Activated CD8-positive, alpha-beta T cell treated with anti-CD3 and anti-CD28 coated beads for 36 hours (primary cell): ENCODE results near the gene RNF4. TPM values are rescaled to one million over a fixed set of nuclear protein-coding genes. Genes with fewer than 3 reads are reported as not detected.
A peak's percentile ranks its signal among the peaks of the same experiment; 100 is the strongest.
"Not testable (repeated sequence)": the region's sequence is repeated elsewhere in the genome, so short reads cannot be mapped to it uniquely, and the experiment has no call there.

Source experiments
- ATAC-seq: fragments of 200-7000 bp; cut with Tn5 transposase; one replicate; pipeline ENCODE4 v1.10.0; 2021; ENCODE audit warnings: mild to moderate bottlenecking, moderate library complexity
- CTCF ChIA-PET: fragments of 350-600 bp; sonication (Branson Sonifier 250); formaldehyde crosslinking; loops from one replicate; lab custom pipeline; 2021; ENCODE audit warnings: antibody characterized with exemption; lab: Charles Lee
- POLR2A ChIA-PET: fragments of 350-600 bp; sonication (Branson Sonifier 250); formaldehyde crosslinking; loops from one replicate; lab custom pipeline; 2021; ENCODE audit warnings: antibody characterized with exemption; lab: Charles Lee
- DNase-seq: peaks from one replicate; pipeline ENCODE4 v3.0.0-alpha.2; 2020
- H3K27ac Mint-ChIP-seq: one replicate; pipeline ENCODE4 v1.8.0; 2021; ENCODE audit warnings: mild to moderate bottlenecking, mixed read lengths
- H3K27me3 Mint-ChIP-seq: one replicate; pipeline ENCODE4 v1.8.0; 2021; ENCODE audit warnings: mixed read lengths
- H3K36me3 Mint-ChIP-seq: one replicate; pipeline ENCODE4 v1.8.0; 2021; ENCODE audit warnings: low read depth, mixed read lengths
- H3K4me1 Mint-ChIP-seq: one replicate; pipeline ENCODE4 v1.8.0; 2021; ENCODE audit warnings: low read depth, mixed read lengths
- H3K4me3 Mint-ChIP-seq: one replicate; pipeline ENCODE4 v1.8.0; 2021; ENCODE audit warnings: mild to moderate bottlenecking, moderate library complexity, mixed read lengths
- H3K9me3 Mint-ChIP-seq: one replicate; pipeline ENCODE4 v1.8.0; 2021; ENCODE audit warnings: mixed read lengths
- intact Hi-C: fragments of 100-400 bp; cut with micrococcal nuclease; formaldehyde crosslinking; loops from one replicate; pipeline ENCODE4 v1.10.0; 2022
- total RNA-seq, 2 experiments: library from RNA; stranded (reverse); gene quantifications; one replicate each; pipeline ENCODE4 v1.2.3, GENCODE V29; 2021
- TF ChIP-seq, protein P1 (sequence below): fragments of 200-600 bp; IDR thresholded peaks from one replicate; pipeline ENCODE4 v1.8.0; 2022; ENCODE audit warnings: antibody characterized with exemption, mild to moderate bottlenecking

The RNF4 gene
- total RNA-seq, 2 experiments from 2014 or later, result 94.6 to 96.2 TPM

GRCh38 chr4:2537011-2537830 is 68.3 kb downstream of the RNF4 start:
- H3K9me3 Mint-ChIP-seq, result no peaks in the 10 kb centered on the region
- H3K27ac Mint-ChIP-seq, result peak overlapping the region; percentile 86
- no peaks in the 10 kb centered on the region for H3K27me3 Mint-ChIP-seq
- ATAC-seq (peak; percentile 11), DNase-seq (peak; percentile 68)
- ChIA-PET POLR2A (interaction anchor here (0.7 to 1.2 kb wide), 3 partner anchors 76 to 154 kb away, joined by 3 read pairs; no protein-coding TSS in a partner anchor), CTCF (interaction anchor here (0.6 to 1.5 kb wide), 3 partner anchors 154 to 317 kb away, joined by 3 to 6 read pairs (median 3); no protein-coding TSS in a partner anchor)
- H3K4me1 Mint-ChIP-seq, result peaks cover 22% of the 10 kb centered on the region
- H3K4me3 Mint-ChIP-seq, result peak overlapping the region; percentile 89
- intact Hi-C loops, result no loop called here
- TF ChIP-seq, protein P1, sequence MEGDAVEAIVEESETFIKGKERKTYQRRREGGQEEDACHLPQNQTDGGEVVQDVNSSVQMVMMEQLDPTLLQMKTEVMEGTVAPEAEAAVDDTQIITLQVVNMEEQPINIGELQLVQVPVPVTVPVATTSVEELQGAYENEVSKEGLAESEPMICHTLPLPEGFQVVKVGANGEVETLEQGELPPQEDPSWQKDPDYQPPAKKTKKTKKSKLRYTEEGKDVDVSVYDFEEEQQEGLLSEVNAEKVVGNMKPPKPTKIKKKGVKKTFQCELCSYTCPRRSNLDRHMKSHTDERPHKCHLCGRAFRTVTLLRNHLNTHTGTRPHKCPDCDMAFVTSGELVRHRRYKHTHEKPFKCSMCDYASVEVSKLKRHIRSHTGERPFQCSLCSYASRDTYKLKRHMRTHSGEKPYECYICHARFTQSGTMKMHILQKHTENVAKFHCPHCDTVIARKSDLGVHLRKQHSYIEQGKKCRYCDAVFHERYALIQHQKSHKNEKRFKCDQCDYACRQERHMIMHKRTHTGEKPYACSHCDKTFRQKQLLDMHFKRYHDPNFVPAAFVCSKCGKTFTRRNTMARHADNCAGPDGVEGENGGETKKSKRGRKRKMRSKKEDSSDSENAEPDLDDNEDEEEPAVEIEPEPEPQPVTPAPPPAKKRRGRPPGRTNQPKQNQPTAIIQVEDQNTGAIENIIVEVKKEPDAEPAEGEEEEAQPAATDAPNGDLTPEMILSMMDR, result no peak
- peaks cover 7% of the 10 kb centered on the region for H3K36me3 Mint-ChIP-seq

DNA sequence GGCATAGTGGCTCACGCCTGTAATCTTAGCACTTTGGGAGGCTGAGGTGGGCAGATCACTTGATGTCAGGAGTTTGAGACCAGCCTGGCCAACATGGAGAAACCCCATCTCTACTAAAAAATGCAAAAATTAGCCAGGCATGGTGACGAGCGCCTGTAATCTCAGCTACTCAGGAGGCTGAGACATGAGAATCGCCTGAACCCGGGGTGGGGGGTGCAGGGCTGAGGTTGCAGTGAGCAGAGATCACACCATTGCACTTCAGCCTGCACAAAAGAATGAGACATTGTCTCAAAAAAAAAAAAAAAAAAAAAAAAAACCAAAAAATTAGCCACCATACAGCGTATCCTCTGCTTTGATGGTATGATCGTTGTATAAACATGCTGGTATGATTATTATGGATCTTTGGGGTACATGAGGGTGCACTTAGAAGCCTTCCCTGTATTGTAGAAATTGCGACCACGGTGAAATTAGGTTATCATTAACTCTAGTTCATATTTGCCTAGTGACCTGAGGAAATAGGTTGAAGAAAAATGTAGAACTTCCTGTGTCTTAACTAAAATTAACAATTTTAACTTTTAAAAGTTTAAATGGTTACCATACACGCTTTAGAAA is 74.8 kb downstream of the RNF4 start:
- H3K36me3 Mint-ChIP-seq, result peaks cover 18% of the 10 kb centered on the region

DNA sequence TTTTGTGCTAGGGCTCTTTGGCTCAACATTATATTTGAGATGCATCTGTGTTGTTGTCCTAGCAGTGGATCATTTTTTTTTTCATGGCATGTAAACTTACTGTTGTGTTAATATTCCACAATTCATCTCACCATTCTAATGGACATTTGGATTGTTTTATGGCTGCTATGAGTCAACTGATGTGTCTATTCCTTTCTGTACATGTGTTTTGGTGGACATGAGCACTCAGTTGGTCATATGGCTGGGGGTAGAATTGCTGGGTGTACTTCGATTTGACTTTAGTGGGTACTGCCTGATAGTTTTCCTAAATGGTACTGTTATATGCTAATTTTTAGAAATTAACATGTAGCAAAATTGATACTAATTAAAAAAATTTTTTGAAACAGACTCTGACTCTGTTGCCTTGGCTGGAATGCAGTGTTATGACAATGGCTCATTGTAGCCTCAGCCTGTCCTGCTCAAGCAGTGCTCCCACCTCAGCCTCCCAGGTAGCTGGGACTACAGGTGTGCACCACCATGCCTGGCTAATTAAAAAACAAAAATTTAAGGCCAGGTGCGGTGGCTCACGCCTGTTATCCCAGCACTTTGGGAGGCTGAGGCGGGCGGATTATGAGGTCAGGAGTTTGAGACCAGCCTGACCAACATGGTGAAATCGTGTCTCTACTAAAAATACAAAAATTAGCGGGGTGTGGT is 76.6 kb downstream of the RNF4 start:
- Mint-ChIP-seq H3K4me3 (no peak overlapping the region), H3K36me3 (peaks cover 10% of the 10 kb centered on the region), H3K27me3 (no peaks in the 10 kb centered on the region), H3K9me3 (no peaks in the 10 kb centered on the region), H3K4me1 (peaks cover 17% of the 10 kb centered on the region), H3K27ac (no peak overlapping the region)
- CTCF ChIA-PET, result no interaction called here
- POLR2A ChIA-PET, result no interaction called here
- no peak for ATAC-seq
- no peak for DNase-seq
- TF ChIP-seq, protein P1, result no peak
- intact Hi-C loops, result no loop called here

More for the DNA sequence above, 74.8 kb downstream of the RNF4 start:
- H3K27ac Mint-ChIP-seq, H3K4me3 Mint-ChIP-seq, POLR2A ChIA-PET, intact Hi-C loops, H3K27me3 Mint-ChIP-seq, ATAC-seq, H3K9me3 Mint-ChIP-seq, CTCF ChIA-PET, DNase-seq: not testable (repeated sequence)
- H3K4me1 Mint-ChIP-seq, result peaks cover 25% of the 10 kb centered on the region

DNA sequence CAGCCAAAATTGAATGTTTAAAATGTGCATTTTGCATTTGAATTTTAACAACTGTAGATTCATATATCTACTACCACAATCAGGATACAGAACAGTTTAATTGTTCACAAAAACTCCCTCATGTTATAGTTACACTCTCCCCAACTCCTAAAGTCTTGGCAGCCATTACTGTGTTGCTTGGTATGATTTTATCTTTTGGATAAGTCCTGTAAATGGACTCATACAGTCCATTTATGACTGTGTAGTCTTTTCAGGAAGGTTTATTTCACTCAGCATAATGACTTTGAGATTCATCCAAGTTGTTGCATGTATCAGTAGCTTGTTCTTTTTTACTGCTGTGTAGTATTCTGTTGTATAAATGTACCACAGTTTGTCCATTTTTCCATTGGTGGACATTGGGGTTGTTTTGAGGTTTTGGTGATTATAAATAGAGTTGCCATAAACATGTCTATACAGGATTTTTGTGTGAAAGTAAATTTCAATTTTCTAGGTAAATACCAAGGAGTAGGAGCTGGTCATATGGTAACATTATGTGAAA is 77.4 kb downstream of the RNF4 start:
- intact Hi-C loops, result no loop called here
- ATAC-seq, result no peak
- Mint-ChIP-seq H3K9me3 (no peaks in the 10 kb centered on the region), H3K36me3 (peaks cover 10% of the 10 kb centered on the region), H3K27ac (no peak overlapping the region), H3K4me3 (no peak overlapping the region), H3K4me1 (peaks cover 22% of the 10 kb centered on the region), H3K27me3 (no peaks in the 10 kb centered on the region)
- ChIA-PET POLR2A (interaction anchor here (0.6 kb wide), 1 partner anchor 12 kb away, joined by 3 read pairs; no protein-coding TSS in a partner anchor), CTCF (no interaction called here)
- DNase-seq, result no peak
- TF ChIP-seq, protein P1, result no peak

- H3K27ac Mint-ChIP-seq, intact Hi-C loops, ATAC-seq, H3K27me3 Mint-ChIP-seq, DNase-seq, CTCF ChIA-PET, H3K9me3 Mint-ChIP-seq, H3K4me3 Mint-ChIP-seq: not testable (repeated sequence)
- Mint-ChIP-seq H3K36me3 (peaks cover 10% of the 10 kb centered on the region), H3K4me1 (peaks cover 25% of the 10 kb centered on the region)
- POLR2A ChIA-PET, result interaction anchor here (0.6 kb wide), 1 partner anchor 11 kb away, joined by 3 read pairs; no protein-coding TSS in a partner anchor
These were observed 78.2 kb downstream of the RNF4 start for GRCh38 chr4:2546961-2547691.
